Heart left ventricle (tissue), 13 donors: ENCODE data around the gene SULT1A3.

ENCODE experiments used
- POLR2A ChIP-seq, 2 donors: fragments of 450-650 bp; IDR thresholded peaks; one replicate each; pipeline ENCODE4 v1.6.1; 2017; ENCODE audit warnings: antibody characterized with exemption in 2 of 2, mild to moderate bottlenecking in 2 of 2, moderate library complexity in 2 of 2
- TF ChIP-seq, protein P1 (sequence below), 12 donors: fragments of 200-600 bp; sonication (generic) in 4 of 12; IDR thresholded peaks; one replicate each; pipeline versions ENCODE4 v1.5.0 to v1.8.0; 2018 to 2022; ENCODE audit warnings: antibody characterized with exemption in 12 of 12, mild to moderate bottlenecking in 5 of 12
- donor health status: ischemic (EF 13 %, LVEDD 7.1; RV severe dilation, severe dysfunction).
- donor health status: DM: no; HTN: yes; CAD: no.
- donor health status: DM: no; HTN: no; CAD: no.
- donor health status: ischemic (EF 25% LVEDD 6.9; RV normal size, moderate dysfunction).
- donor health status: ischemic (EF 25% LVEDD 5.7; RV mildly dilated, moderate dysfunction).
- donor health status: ischemic (EF 35%, LVEDD 5.7; RV mildly dilated, moderate dysfunction).
- donor health status: nonischemic (EF 11% LVEDD 7.7; RV severe dilation, severe dysfunction).
- donor health status: DM: yes; HTN: yes; CAD: no.
- donor health status: PGD.
- donor health status: ischemic (EF 29% LVEDD 5.4; RV normal size, mild dysfunction).
- donor health status: nonischemic (EF 23%, LVEDD 6.1; RV moderate dilation, normal function).

DNA sequence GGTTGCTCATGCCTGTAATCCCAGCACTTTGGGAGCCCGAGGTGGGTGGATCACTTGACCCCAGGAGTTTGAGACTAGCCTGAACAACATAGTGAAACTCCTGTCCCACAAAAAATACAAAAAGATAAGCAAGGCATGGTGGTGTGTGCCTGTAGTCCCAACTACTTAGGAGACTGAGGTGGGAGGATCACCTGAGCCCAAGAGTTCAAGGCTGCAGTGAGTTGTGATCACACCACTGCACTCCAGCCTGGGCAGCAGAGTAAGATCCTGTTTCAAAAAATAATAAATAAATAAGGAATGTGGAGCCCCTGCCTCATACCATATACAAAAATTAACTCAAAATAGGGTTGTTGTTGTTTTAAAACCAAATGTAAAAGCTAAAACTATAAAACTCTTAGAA lies 41.8 kb upstream of the SULT1A3 start:
- TF ChIP-seq, protein P1, sequence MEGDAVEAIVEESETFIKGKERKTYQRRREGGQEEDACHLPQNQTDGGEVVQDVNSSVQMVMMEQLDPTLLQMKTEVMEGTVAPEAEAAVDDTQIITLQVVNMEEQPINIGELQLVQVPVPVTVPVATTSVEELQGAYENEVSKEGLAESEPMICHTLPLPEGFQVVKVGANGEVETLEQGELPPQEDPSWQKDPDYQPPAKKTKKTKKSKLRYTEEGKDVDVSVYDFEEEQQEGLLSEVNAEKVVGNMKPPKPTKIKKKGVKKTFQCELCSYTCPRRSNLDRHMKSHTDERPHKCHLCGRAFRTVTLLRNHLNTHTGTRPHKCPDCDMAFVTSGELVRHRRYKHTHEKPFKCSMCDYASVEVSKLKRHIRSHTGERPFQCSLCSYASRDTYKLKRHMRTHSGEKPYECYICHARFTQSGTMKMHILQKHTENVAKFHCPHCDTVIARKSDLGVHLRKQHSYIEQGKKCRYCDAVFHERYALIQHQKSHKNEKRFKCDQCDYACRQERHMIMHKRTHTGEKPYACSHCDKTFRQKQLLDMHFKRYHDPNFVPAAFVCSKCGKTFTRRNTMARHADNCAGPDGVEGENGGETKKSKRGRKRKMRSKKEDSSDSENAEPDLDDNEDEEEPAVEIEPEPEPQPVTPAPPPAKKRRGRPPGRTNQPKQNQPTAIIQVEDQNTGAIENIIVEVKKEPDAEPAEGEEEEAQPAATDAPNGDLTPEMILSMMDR (IDR thresholded peaks at IDR 0.05): no peak
- no peak for TF ChIP-seq POLR2A (IDR thresholded peaks at IDR 0.05)
